Fibroblast of pulmonary artery (primary cell): ENCODE results near the gene OR8S1.

Source experiments
- DNase-seq: peaks from one replicate; pipeline ENCODE4 v3.0.0-alpha.2; 2010; ENCODE audit warnings: low read depth
- H3K4me3 ChIP-seq: replicated peaks from 2 replicates; pipeline ENCODE4 v1.5.1; 2011; ENCODE audit warnings: low read depth, mild to moderate bottlenecking, control low read depth, low read length, moderate library complexity
- TF ChIP-seq, protein P1 (sequence below): IDR thresholded peaks from 2 replicates; pipeline ENCODE4 v1.5.1; 2011; ENCODE audit warnings: mild to moderate bottlenecking, control low read depth, low read length, inconsistent platforms; ENCODE audit errors: missing control alignments

Gene OR8S1

DNA sequence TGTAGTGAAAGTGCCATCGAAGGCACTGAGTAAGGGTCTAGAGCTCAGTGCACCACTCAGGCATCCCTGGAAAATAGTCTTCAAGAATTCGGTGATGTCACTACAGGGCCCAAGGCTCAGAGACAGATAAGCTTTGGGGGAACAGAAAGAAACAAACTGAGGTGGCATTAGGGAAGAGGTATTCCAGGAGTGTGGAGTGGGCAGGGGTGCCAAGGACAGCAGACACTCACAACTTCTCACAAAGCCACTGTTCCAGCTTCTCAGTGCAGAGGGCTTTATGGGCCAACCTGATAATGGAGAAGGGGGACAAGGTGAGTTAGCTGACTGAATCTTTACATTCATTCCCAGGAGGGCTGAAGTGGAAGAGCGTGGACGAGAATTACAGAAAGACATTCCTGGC is 42.3 kb downstream of the OR8S1 start:
- no peak for DNase-seq
- no peak overlapping the region for H3K4me3 ChIP-seq
- TF ChIP-seq, protein P1, sequence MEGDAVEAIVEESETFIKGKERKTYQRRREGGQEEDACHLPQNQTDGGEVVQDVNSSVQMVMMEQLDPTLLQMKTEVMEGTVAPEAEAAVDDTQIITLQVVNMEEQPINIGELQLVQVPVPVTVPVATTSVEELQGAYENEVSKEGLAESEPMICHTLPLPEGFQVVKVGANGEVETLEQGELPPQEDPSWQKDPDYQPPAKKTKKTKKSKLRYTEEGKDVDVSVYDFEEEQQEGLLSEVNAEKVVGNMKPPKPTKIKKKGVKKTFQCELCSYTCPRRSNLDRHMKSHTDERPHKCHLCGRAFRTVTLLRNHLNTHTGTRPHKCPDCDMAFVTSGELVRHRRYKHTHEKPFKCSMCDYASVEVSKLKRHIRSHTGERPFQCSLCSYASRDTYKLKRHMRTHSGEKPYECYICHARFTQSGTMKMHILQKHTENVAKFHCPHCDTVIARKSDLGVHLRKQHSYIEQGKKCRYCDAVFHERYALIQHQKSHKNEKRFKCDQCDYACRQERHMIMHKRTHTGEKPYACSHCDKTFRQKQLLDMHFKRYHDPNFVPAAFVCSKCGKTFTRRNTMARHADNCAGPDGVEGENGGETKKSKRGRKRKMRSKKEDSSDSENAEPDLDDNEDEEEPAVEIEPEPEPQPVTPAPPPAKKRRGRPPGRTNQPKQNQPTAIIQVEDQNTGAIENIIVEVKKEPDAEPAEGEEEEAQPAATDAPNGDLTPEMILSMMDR: no peak

DNA sequence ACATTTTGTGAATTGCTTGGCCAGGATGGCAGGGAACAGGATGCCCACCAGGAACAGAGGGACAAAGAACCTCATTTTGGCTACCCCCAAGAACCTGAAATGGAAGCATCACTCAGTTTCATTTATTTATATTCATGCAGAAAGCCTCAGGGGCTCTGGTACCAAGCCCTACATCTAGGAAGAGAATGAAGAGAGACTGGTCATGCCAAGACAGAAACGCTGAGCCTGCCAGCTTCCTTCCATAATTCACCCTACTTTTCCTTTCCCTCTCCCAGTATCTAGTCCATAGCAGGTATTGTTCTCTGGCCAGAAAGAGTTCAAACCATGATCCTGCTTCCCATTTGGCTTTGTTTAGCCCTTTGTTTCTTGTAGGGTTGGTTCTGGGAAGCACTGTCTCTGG is 44.5 kb downstream of the OR8S1 start, which contains the start of gene LALBA:
LALBA (minus strand) TSS at position 101 of the 400 bp plus-strand sequence; CDS start at position 75, 26 bp downstream.
- TF ChIP-seq, protein P1: no peak
- no peak for DNase-seq
- no peak within 1 kb of the TSS for H3K4me3 ChIP-seq

DNA sequence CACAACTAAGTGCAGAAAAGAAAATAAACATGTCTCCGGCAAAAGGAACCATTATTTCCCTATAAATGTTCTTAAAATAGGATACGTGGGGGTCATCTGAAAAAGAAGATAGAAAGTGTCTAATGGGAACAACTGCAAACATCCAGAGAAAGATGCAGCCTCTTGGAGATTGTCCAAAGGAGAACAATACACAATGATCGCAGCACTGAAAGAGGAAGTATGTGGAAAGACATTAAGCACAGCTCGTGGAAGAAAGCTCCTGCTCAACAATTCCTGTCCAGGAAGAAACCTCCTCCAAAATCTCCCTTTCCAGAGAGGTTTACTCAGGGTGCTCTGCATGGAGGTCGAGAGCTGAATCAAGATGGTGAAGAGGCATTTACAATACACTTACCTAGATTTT is 46.9 kb downstream of the OR8S1 start:
- TF ChIP-seq, protein P1: no peak
- peak; percentile 54 for DNase-seq
- H3K4me3 ChIP-seq: no peak overlapping the region
